ENCODE results near the gene FOXF1. TPM values are rescaled to one million over a fixed set of nuclear protein-coding genes. Genes with fewer than 3 reads are reported as not detected.

FOXF1 gene
- total RNA-seq, 1 donor from 2014 or later: not detected

GRCh38 chr16:86554599-86554916, 44.2 kb downstream of the FOXF1 start:
- intact Hi-C loops (cut with micrococcal nuclease): loop anchor here (2.0 to 10.0 kb wide), 3 partner anchors 760 to 830 kb away; partner anchors contain the start of genes C16orf95, COX4I1, EMC8 and FBXO31

GRCh38 chr16:86554917-86555703, 44.8 kb downstream of the FOXF1 start, which contains the start of gene MTHFSD:
Gene MTHFSD (minus strand): TSS chr16:86555235. CDS start chr16:86555184, 51 bp downstream.
- intact Hi-C loops (cut with micrococcal nuclease): loop anchor here (1.0 to 10.0 kb wide), 4 partner anchors 8 to 830 kb away; partner anchors contain the start of genes C16orf95, COX4I1, EMC8 and FBXO31

DNA sequence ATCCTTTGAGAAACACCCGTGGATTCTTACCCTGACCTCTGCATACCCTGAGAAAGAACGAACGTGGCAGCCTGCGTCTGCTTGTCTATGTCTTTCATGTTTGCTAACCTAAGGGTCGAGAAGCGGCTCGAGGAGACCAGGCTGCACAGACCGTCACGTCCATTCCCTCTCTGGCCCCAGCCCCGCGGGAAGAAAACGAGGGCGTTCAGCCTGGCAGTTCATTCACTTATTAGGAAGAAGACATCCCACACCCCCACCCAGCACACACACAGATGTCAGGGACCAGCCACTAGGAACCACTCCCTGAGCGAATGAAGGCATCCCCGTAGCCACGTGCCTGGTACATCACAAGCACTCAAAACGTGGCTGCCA, 45.4 kb downstream of the FOXF1 start:
- intact Hi-C loops (cut with micrococcal nuclease): loop anchor here (1.0 to 10.0 kb wide), 4 partner anchors 8 to 829 kb away; partner anchors contain the start of genes C16orf95, COX4I1, EMC8 and FBXO31

GRCh38 chr16:86556576-86556975, 46.2 kb downstream of the FOXF1 start:
- intact Hi-C loops (cut with micrococcal nuclease): loop anchor here (10.0 kb wide), 2 partner anchors 762 to 828 kb away; partner anchors contain the start of genes COX4I1, EMC8 and FBXO31

- intact Hi-C loops (cut with micrococcal nuclease): loop anchor here (10.0 kb wide), 2 partner anchors 763 to 827 kb away; partner anchors contain the start of genes COX4I1, EMC8 and FBXO31
Measured at GRCh38 chr16:86557587-86557986, 47.3 kb downstream of the FOXF1 start.

- intact Hi-C loops (cut with micrococcal nuclease): loop anchor here (10.0 kb wide), 2 partner anchors 764 to 826 kb away; partner anchors contain the start of genes COX4I1, EMC8 and FBXO31
Measured at GRCh38 chr16:86558355-86559193, 48.2 kb downstream of the FOXF1 start.

DNA sequence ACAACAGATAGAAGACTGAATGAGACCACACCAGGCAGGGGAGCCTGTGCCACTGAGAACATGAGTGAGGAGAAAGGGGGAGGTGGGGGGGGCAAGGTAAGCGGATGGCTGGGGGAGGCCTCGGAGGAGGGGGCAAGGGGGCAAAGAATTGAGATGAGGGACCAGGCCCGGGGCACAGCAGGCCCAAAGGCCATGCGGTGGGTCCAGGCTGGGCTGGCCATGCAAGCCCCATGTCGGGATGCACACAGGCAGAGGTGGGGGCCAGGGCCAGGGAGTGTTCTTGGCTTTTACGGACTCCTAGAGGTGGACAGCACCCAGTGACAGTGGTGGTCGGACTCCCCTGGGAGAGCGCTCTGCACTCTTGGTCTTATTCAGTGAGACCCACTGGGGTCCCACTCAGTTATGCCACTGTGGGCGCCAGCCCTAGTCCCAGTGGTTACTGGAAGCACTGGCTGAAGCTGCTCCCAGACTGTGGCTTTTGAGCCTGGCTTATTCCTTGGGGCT, 49.5 kb downstream of the FOXF1 start:
- intact Hi-C loops (cut with micrococcal nuclease): loop anchor here (5.0 to 10.0 kb wide), 6 partner anchors 202 to 825 kb away; partner anchors contain the start of genes COX4I1, EMC8 and FBXO31

GRCh38 chr16:86562356-86562755, 52.0 kb downstream of the FOXF1 start:
- intact Hi-C loops (cut with micrococcal nuclease): loop anchor here (2.0 to 5.0 kb wide), 5 partner anchors 200 to 735 kb away; no protein-coding TSS in a partner anchor

GRCh38 chr16:86563469-86564345, 53.4 kb downstream of the FOXF1 start:
- intact Hi-C loops (cut with micrococcal nuclease): loop anchor here (1.0 to 5.0 kb wide), 7 partner anchors 8 to 734 kb away; partner anchors contain the start of gene MTHFSD

Other genes starting within 250 kb of the FOXF1 start
- gene MTHFSD, start 44.7 kb downstream of the FOXF1 start, total RNA-seq: 22.7 and 25.7 TPM in 2 replicates
- not detected in 2 replicates for gene FOXC2, start 56.3 kb downstream of the FOXF1 start, total RNA-seq
- not detected in 2 replicates for gene FOXL1, start 68.0 kb downstream of the FOXF1 start, total RNA-seq

Data from T-helper 2 cell treated with Interferon-gamma antibody and Interleukin-4, amounts not matched to agents 100 ng/mL and 5 ng/mL, for 36 hours (primary cell).